NCI-H2196 (cell line): ENCODE data around the gene ALKBH2.
A peak's percentile ranks its signal among the peaks of the same experiment; 100 is the strongest.

Source experiments
- DNase-seq: peaks from one replicate; lab custom pipeline; 2025; ENCODE audit not compliant: unreplicated experiment; lab: John Stamatoyannopoulos, UW

ALKBH2 gene

GRCh38 chr12:109114644-109115043, 21.4 kb upstream of the ALKBH2 start:
- no peak for DNase-seq

- DNase-seq = no peak
Measured at GRCh38 chr12:109113661-109114321, 20.5 kb upstream of the ALKBH2 start.

- DNase-seq = no peak
Measured at GRCh38 chr12:109112720-109113465, 19.6 kb upstream of the ALKBH2 start.

- peak; percentile 91 for DNase-seq
Measured at GRCh38 chr12:109110988-109111495, 17.8 kb upstream of the ALKBH2 start.

- DNase-seq = no peak
Measured at GRCh38 chr12:109109746-109110350, 16.6 kb upstream of the ALKBH2 start.

GRCh38 chr12:109105176-109105575, 11.9 kb upstream of the ALKBH2 start:
- no peak for DNase-seq

- no peak for DNase-seq
Measured at GRCh38 chr12:109102491-109102890, 9.2 kb upstream of the ALKBH2 start.

GRCh38 chr12:109100741-109101140, 7.5 kb upstream of the ALKBH2 start:
- no peak for DNase-seq

- no peak for DNase-seq
Measured at GRCh38 chr12:109099431-109100020, 6.3 kb upstream of the ALKBH2 start.

GRCh38 chr12:109098651-109099050, 5.4 kb upstream of the ALKBH2 start:
- peak; percentile 37 for DNase-seq

GRCh38 chr12:109098183-109098604, 4.9 kb upstream of the ALKBH2 start:
- DNase-seq = no peak

- peak; percentile 96 for DNase-seq
Measured at GRCh38 chr12:109097435-109098182, 4.3 kb upstream of the ALKBH2 start, which contains the start of gene UNG. Gene UNG (plus strand): TSS chr12:109097597. CDS start chr12:109097680, 83 bp downstream.

- no peak for DNase-seq
Measured at GRCh38 chr12:109097140-109097434, 3.8 kb upstream of the ALKBH2 start.

- no peak for DNase-seq
Measured at GRCh38 chr12:109092497-109093021, 713 bp downstream of the ALKBH2 start.

GRCh38 chr12:109089683-109090082, 3.6 kb downstream of the ALKBH2 start:
- no peak for DNase-seq

GRCh38 chr12:109088818-109089217, 4.5 kb downstream of the ALKBH2 start:
- DNase-seq = no peak

- DNase-seq = no peak
Measured at GRCh38 chr12:109087250-109087649, 6.0 kb downstream of the ALKBH2 start.

GRCh38 chr12:109085590-109085989, 7.7 kb downstream of the ALKBH2 start:
- no peak for DNase-seq

GRCh38 chr12:109084425-109084824, 8.8 kb downstream of the ALKBH2 start:
- DNase-seq = no peak

- no peak for DNase-seq
Measured at GRCh38 chr12:109082751-109083150, 10.5 kb downstream of the ALKBH2 start.

- no peak for DNase-seq
Measured at GRCh38 chr12:109074866-109075265, 18.4 kb downstream of the ALKBH2 start.
